ENCODE data around the gene TKTL1.

Gene TKTL1

DNA sequence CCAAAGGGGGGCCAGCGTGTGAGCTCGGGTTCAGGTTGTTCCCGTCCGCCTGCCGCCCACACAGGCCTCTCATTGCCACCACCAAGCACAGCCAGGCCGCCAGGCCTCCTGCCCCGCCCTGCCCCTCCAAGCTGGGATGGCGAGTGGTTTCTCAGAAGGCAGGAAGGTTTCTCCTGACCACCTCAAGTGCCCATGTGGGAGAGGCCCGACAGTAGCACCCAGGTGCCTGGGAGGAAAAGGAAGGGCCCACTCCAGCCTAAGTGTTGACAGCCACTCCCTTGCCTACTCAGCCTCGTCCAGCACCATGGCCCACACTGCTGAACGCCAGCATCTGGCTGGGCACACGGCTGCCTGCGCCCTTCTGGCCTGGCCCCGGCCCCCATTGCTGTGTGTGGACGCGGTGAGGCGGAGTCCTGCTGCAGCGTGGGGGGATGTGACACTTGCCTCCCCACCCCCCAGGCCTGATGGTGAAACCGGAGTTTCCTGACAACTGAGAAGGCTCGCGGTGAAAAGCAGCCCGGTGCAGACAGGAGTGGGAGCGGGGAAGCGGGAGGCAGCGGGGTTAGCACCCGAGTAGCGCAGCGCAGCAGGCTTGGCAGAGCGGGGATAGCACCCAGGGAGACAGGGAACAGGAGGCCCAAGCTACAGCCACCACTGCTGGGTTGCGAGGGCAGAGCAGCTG is 59.6 kb downstream of the TKTL1 start:
- H3K4me3 ChIP-seq (ENCODE audit: low read depth in 1 of 2, low read length in 2 of 2): no peak overlapping the region
- no peaks in the 10 kb centered on the region for H3K27me3 ChIP-seq (ENCODE audit: insufficient read depth, low read length, poor library complexity)
- no peaks in the 10 kb centered on the region for H3K4me1 ChIP-seq (ENCODE audit: insufficient read depth, low read length)
- H4K20me1 ChIP-seq (ENCODE audit: insufficient read depth, low read length): peaks cover 82% of the 10 kb centered on the region
- ATAC-seq (ENCODE audit: insufficient read depth, low read depth): no peak
- no peaks in the 10 kb centered on the region for H3K9me3 ChIP-seq (ENCODE audit: insufficient read depth, low read length, severe bottlenecking)
- DNase-seq: no peak
- no peak overlapping the region for H2AFZ ChIP-seq (ENCODE audit: low read depth, low read length)
- TF ChIP-seq, protein P1, sequence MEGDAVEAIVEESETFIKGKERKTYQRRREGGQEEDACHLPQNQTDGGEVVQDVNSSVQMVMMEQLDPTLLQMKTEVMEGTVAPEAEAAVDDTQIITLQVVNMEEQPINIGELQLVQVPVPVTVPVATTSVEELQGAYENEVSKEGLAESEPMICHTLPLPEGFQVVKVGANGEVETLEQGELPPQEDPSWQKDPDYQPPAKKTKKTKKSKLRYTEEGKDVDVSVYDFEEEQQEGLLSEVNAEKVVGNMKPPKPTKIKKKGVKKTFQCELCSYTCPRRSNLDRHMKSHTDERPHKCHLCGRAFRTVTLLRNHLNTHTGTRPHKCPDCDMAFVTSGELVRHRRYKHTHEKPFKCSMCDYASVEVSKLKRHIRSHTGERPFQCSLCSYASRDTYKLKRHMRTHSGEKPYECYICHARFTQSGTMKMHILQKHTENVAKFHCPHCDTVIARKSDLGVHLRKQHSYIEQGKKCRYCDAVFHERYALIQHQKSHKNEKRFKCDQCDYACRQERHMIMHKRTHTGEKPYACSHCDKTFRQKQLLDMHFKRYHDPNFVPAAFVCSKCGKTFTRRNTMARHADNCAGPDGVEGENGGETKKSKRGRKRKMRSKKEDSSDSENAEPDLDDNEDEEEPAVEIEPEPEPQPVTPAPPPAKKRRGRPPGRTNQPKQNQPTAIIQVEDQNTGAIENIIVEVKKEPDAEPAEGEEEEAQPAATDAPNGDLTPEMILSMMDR (IDR thresholded peaks at IDR 0.05; ENCODE audit: borderline replicate concordance, extremely low read depth, low read length, poor library complexity, severe bottlenecking): no peak
- no peak for TF ChIP-seq EZH2 (IDR thresholded peaks at IDR 0.05; ENCODE audit: borderline replicate concordance, low read depth, low read length, severe bottlenecking)
- no peak overlapping the region for H3K9ac ChIP-seq (ENCODE audit: low read depth, low read length)
- no peak overlapping the region for H3K4me2 ChIP-seq (ENCODE audit: insufficient read depth, low read length)
- peaks cover 12% of the 10 kb centered on the region for H3K79me2 ChIP-seq (ENCODE audit: insufficient read depth, low read length)
- H3K36me3 ChIP-seq (ENCODE audit: insufficient read depth, low read length): peaks cover 100% of the 10 kb centered on the region
- H3K27ac ChIP-seq (ENCODE audit: low read length): no peak overlapping the region

DNA sequence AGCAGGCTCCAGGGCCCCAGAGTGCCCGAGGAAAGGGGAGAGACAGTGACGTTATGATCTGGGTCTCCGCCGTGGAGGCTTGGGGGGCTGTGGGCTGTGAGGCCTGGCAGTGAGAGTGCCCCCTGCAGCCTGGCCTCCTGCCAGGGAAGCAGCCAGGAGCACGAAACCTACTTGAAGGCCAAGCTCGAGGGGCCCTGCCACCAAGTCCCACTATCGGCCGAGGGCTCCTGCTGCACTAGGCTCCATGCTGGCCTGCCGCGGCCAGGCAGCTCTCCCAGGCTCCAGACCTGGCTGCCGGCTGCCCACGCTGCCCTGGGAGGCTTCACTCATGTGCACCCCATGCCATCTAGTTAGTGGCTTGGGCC is 60.2 kb downstream of the TKTL1 start:
- H3K36me3 ChIP-seq (ENCODE audit: insufficient read depth, low read length): peaks cover 99% of the 10 kb centered on the region
- no peaks in the 10 kb centered on the region for H3K27me3 ChIP-seq (ENCODE audit: insufficient read depth, low read length, poor library complexity)
- TF ChIP-seq EZH2 (IDR thresholded peaks at IDR 0.05; ENCODE audit: borderline replicate concordance, low read depth, low read length, severe bottlenecking): no peak
- TF ChIP-seq, protein P1 (IDR thresholded peaks at IDR 0.05; ENCODE audit: borderline replicate concordance, extremely low read depth, low read length, poor library complexity, severe bottlenecking): no peak
- no peak overlapping the region for H3K9ac ChIP-seq (ENCODE audit: low read depth, low read length)
- H3K9me3 ChIP-seq (ENCODE audit: insufficient read depth, low read length, severe bottlenecking): no peaks in the 10 kb centered on the region
- peaks cover 81% of the 10 kb centered on the region for H4K20me1 ChIP-seq (ENCODE audit: insufficient read depth, low read length)
- H3K4me3 ChIP-seq (ENCODE audit: low read depth in 1 of 2, low read length in 2 of 2): no peak overlapping the region
- no peak overlapping the region for H3K27ac ChIP-seq (ENCODE audit: low read length)
- no peak for ATAC-seq (ENCODE audit: insufficient read depth, low read depth)
- DNase-seq: no peak
- no peaks in the 10 kb centered on the region for H3K4me1 ChIP-seq (ENCODE audit: insufficient read depth, low read length)
- H3K4me2 ChIP-seq (ENCODE audit: insufficient read depth, low read length): no peak overlapping the region
- no peak overlapping the region for H2AFZ ChIP-seq (ENCODE audit: low read depth, low read length)
- H3K79me2 ChIP-seq (ENCODE audit: insufficient read depth, low read length): peaks cover 14% of the 10 kb centered on the region

DNA sequence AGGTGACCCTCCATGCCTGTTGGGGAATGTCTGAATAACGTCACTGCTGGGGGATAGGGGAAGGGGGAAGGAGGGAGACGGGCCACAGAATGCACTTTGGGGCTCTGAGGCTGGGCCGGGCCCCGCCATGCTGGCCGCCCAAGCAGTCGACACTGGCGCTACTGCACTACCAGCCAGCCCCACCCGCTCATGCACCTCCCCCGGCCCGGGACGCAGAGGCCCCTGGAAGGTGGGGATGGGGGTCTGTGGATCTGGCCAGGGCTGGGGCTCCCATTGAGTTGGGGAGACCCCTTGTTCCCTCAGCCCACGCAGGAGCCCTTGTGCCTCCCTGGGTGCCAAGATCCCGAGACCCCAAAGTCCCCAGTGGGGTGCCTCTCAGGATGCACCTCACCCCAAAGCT is 61.0 kb downstream of the TKTL1 start:
- DNase-seq (no peak), ATAC-seq (ENCODE audit: insufficient read depth, low read depth) (no peak)
- H3K9ac ChIP-seq (ENCODE audit: low read depth, low read length): no peak overlapping the region
- no peaks in the 10 kb centered on the region for H3K4me1 ChIP-seq (ENCODE audit: insufficient read depth, low read length)
- H2AFZ ChIP-seq (ENCODE audit: low read depth, low read length): no peak overlapping the region
- H3K9me3 ChIP-seq (ENCODE audit: insufficient read depth, low read length, severe bottlenecking): no peaks in the 10 kb centered on the region
- H3K4me3 ChIP-seq (ENCODE audit: low read depth in 1 of 2, low read length in 2 of 2): no peak overlapping the region
- peaks cover 20% of the 10 kb centered on the region for H3K79me2 ChIP-seq (ENCODE audit: insufficient read depth, low read length)
- peaks cover 98% of the 10 kb centered on the region for H3K36me3 ChIP-seq (ENCODE audit: insufficient read depth, low read length)
- H3K4me2 ChIP-seq (ENCODE audit: insufficient read depth, low read length): no peak overlapping the region
- no peak overlapping the region for H3K27ac ChIP-seq (ENCODE audit: low read length)
- TF ChIP-seq, protein P1 (IDR thresholded peaks at IDR 0.05; ENCODE audit: borderline replicate concordance, extremely low read depth, low read length, poor library complexity, severe bottlenecking): no peak
- TF ChIP-seq EZH2 (IDR thresholded peaks at IDR 0.05; ENCODE audit: borderline replicate concordance, low read depth, low read length, severe bottlenecking): no peak
- H3K27me3 ChIP-seq (ENCODE audit: insufficient read depth, low read length, poor library complexity): no peaks in the 10 kb centered on the region
- peaks cover 84% of the 10 kb centered on the region for H4K20me1 ChIP-seq (ENCODE audit: insufficient read depth, low read length)

Measured in DND-41 (cell line).